Activated T-helper 9 cell treated with anti-CD3 and anti-CD28 coated beads, Interleukin-2, amount 50 U/mL, for 16 hours (primary cell): ENCODE measurements around the gene QRSL1.
"Not testable (repeated sequence)": the region's sequence is repeated elsewhere in the genome, so short reads cannot be mapped to it uniquely, and the experiment has no call there.

ENCODE experiments used
- DNase-seq: peaks from one replicate; pipeline ENCODE4 v3.0.0-alpha.2; 2020; ENCODE audit warnings: low read depth

The QRSL1 gene

DNA sequence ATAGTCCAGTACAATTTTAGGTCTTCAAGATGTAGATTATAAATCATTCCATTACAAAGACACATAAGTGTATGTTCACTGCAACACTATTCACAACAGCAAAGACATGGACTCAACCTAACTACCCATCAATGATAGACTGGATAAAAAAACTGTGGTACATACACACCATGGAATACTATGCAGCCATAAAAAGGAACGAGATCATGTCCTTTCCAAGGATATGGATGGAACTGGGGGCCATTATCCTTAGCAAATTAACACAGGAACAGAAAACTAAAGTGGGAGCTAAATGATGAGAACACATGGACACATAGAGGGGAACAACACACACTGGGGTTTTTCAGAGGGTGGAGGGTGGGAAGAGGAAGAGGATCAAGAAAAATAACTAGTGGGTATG, 6.3 kb upstream of the QRSL1 start:
- DNase-seq, result no peak

DNA sequence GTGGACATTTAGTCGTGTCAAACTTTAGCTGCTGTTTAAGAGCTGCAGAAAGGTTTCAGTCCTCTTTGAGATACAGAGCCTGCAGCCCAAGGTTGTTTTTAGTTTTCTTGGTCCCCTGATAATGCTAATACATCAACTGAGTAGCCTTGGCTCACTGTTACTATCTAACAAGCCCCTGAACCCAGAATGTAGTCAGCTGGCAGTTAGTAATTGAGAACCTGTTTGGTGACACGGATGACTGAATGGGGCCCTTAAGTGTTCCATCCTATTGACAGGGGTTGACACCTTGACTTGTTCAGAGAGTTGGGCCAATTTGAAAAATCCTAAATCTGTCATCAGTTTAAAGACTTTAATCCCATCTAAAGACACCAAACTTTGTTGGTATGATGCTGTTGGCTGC, 2.9 kb upstream of the QRSL1 start:
- no peak for DNase-seq

DNA sequence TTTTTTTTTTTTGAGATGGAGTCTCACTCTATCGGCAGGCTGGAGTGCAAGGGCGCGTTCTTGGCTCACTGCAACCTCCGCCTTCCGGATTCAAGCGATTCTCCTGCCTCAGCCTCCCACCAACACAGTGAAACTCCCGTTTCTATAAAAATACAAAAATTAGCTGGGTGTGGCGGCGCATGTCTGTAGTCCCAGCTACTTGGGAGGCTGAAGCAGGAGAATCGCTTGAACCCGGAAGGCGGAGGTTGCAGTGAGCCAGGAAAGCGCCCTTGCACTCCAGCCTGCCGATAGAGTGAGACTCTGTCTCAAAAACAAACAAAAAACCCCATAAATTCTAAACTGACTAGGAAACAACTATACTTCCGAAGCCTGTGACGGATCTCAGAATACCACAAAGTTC, 1.6 kb upstream of the QRSL1 start:
- not testable (repeated sequence) for DNase-seq

DNA sequence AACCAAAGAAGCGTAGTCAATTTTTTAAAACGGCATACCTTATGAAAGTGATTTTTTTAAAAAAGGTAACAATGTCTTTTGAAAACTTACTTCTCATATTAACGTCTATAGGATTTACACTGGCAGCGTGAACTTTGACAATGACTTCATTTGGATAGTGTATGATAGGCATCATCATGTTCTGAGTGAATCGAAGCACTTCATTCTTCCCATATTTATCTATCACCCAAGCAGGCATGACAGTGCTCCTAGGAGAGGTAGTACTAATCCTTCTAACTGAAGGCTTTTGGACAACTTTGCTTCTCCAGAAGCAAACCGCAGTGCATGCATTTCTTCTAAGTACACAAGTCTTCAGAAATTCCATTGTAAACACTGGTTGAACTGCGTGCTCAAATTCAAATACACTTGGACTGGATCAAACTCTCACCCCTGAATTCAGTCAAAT, 698 bp upstream of the QRSL1 start:
- no peak for DNase-seq

DNA sequence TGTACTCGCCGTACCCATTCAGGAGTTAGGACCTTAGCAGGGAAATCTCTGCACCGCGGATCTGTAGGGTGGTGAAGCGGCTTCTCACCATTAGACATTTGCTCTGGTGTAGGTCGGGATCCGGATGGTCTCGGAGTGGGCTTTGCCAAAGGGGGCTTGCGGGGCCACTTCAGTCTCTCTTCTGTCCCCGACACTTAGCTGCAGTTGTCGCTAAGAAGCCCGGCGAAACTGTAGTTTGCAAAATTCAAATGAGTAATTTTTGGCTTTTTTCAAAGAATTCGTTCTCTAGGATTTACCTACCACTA, 433 bp downstream of the QRSL1 start:
- no peak for DNase-seq

DNA sequence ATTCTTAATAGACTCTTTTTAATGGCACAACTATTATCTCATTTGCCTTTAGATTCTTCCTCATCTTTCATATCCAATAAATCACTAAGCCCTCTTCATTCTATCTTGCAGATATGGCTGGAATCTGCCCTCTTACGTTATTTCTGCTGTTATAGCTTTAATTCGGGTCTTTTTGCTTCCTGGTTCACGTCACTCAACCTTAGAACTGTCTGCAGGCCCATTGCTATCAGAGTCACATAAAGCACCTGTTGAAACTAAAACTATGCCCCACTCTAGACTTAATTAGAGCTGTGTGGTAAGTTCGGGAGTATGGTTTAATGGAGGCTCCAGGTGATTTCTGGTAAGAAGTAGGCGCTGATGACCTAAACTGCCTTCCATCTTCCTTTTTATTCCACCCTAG, 988 bp downstream of the QRSL1 start:
- DNase-seq, result no peak

DNA sequence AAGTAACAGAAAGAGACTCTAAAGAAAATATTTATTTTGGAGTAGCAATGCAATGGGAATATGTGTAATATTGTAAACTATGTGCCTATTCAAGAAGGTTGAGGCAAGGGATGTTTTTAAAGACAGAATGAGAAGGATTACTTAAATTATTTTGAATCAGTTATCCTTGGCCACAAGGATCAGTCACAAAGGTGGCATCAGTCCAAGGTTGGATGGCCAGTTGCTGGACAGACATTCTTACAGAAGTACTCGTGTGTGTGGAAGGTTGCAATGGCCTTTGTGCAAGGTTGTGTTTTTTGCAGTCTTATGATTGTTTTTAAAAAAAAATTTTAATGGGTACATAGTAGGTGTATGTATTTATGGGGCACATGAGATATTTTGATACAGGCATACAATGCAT, 2.0 kb downstream of the QRSL1 start:
- DNase-seq, result no peak

DNA sequence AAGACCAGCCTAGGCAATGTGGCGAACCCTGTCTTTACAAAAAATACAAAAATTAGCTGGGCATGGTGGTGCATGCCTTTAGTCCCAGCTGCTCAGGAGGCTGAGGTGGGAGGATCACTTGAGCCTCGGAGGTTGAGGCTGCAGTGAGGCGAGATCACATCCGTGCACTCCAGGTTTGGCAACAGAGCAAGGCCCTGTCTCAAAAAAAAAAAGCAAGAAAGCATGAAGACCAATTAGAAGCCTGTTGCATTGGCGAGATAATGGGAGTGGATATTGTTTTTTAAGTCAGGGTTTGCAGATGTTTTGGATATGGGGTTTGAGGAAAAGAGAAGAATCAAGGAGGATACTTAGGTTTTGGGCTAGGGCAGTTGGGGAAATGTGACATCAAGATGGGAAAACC, 5.2 kb downstream of the QRSL1 start:
- no peak for DNase-seq

DNA sequence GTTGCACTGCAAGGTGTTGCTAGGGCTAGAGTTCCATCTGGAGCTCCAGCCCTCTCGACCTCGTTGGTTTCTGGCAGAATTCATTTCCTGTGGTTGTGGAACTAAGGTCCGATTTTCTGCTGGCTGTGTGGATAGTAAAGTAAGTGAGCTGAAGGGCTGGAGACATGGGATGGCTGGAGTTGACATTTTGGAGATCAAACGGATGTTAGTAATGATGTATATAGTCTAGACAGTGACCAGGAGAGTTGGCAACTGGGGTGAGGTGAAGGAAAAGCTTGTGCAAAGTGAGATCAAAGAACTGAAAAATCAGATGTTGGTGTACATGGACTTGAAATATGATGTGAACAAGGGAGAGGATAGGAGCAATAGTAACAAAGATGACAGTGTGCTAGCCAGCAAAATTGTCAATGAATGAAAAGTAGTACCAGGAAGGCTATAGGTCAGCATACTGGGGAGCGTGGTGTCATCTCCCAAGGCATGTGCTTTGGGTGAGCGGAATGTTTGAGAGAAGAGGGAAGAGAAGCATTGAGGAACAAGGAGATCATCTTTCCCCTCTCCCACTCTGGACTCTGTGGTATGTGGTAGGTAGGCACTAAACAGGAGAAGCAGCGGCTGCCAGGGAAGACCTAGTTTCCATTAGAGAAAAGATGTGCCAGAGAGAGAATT, 7.8 kb downstream of the QRSL1 start:
- no peak for DNase-seq

DNA sequence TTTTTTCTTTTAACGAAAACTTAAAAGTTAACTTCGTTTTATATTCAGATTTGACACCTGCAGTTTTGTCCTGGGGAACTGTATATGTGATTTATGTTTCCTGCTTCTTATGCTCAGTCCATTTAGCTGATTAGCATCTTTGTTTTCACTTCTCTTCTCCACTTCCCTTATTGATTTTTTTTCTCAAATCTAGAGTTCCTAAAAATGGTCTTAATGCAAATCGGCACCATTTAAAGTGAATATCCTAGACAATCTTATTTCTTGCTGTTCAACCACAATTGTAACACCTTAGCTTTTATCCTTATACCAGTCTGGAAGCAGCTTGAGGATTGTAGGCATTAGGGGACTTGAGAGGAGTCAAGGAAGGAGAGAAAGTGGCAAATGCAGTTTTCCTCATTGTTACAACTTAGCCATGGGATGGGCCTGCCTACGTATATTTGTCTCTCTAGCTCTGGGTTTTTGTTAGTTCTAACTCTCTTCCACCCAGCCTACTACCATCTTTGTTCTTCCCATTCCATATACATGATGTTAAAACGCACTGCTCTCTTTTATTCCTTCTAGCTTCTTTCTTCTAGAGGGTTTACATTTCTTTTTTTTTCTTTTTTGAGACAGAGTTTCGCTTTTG, 8.5 kb downstream of the QRSL1 start:
- no peak for DNase-seq

DNA sequence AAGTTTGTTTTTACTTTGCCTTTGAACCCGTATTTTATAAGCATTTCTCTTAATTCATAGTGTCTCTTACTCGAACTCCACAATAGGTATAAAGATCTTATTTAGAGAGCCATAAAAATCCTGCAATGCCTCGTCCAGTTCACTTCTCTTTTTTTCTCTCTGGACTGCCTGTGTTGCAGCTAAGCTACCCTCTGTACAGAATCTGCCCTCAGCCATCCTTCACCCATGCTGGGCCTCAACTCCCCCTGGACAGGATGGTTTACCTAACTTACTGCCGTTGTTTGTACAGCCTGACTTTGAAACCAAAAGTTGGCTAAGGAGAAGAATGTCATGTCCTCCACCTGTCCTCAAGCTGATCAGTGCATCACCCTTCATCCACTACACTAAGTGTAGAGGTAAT, 10.4 kb downstream of the QRSL1 start:
- DNase-seq, result no peak

DNA sequence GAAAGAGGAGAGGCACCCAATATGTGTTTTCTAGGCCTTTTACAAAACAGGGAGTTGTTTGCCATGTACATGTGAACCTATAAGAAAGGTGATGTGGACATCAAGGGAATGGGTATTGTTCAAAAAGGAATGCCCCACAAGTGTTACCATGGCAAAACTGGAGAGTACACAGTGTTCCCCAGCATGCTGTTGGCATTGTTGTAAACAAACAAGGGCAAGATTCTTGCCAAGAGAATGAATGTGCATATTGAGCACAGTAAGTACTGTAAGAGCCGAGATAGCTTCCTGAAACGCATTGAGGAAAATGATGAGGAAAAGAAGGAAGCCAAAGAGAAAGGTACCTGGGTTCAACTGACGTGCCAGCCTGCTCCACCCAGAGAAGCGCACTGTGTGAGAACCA, 13.1 kb downstream of the QRSL1 start:
- no peak for DNase-seq

DNA sequence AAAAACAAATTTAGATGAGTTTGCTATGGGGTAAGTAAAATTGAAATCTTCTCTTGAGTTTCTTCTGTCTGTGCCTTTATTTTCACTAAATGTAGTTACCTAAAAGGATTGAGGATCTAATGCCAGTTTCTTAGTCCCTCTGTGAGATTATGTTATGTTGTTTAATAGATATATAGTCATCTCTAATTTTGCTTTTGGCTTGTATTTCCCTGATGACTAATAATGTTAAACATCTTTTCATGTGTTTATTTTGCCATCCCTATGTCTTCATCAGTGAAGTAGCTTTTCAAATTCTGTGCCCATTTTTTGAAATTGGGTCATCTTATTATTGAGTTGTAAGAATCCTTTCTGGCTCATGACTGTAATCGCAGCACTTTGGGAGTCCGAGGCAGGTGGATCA, 13.7 kb downstream of the QRSL1 start:
- no peak for DNase-seq

DNA sequence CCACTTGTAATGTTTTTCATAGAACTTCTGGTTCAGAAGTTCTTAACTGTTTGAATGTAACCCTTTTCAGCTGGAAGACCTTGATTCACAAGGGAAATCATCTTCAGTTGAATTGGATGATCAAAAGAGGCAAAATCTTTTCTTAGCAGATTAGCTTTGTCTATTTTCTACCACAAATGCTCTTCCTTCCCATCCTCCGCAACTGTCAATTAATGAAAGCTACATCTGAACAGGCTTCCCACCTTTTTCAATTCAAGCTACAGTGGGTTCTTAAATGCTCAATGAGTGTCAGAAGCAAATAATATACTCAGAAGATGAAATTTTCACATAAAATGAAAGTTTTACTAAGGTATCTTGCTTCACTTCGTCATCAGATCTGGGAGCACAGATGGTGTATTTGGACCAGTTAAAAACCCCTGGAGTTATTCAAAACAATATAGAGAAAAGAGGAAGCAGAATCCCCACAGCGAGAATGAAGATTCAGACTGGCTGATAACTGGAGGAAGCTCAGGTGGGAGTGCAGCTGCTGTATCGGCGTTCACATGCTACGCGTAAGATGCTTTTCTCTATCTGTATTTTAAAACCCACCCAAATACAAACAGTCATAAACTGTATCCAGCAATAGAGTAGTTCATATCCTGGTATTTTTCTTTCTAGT, 19.4 kb downstream of the QRSL1 start:
- DNase-seq, result no peak

DNA sequence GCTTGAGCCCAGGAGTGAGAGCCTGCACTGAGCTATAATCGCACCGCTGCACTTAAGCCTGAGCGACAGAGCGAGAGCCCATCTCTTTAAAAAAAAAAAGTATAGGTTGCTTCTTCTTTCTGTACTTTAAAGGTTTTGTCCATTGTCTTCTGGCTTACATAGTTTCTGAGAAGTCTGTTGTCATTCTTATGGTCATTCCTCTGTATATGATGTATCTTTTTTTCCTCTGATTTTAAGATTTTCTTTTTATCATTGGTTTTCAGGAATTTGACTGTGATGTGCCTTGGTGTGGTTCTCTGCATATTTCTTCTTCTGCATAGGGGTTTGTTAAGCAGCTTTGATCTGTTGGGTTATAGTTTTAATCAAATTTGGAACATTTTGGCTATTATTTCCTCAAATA, 29.1 kb downstream of the QRSL1 start:
- DNase-seq, result no peak

DNA sequence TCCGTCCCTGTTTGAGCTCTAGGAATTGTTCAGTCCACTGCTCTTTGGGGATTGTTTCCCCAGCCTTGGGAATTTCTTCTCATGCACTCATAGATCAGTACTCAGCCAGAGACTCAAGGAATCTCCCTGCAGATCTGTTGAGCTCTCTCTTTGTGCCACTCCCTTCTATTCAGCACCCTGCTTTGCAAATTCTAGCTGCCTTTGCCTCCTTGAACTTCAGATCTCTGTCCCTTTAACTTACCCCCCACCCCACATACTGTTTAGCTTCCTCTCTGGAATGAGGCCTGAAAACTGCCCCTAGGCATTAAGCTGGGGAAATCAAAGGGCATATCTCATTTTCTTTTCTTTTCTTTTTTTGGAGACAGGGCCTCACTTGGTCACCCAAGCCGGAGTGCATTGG, 30.5 kb downstream of the QRSL1 start:
- DNase-seq, result no peak

DNA sequence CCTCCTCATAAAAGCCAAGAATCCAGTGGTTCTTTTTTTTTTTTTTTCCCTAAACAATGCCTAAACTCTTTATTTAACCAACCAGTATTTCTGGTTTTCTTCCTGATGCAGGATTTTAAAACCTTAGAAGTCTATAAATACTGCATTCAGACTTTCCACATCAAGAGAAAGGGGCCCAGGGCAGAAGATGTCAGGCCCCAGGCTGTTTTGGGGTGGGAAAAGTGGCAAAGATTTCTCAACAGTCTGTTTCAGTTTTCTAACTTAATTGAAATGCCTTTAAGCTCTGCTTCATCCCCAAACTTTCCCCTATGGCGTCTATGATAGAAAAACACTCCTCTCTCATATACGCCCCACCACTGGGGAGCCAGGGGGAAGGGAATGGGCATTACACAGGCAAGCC, 33.1 kb downstream of the QRSL1 start:
- DNase-seq, result no peak

DNA sequence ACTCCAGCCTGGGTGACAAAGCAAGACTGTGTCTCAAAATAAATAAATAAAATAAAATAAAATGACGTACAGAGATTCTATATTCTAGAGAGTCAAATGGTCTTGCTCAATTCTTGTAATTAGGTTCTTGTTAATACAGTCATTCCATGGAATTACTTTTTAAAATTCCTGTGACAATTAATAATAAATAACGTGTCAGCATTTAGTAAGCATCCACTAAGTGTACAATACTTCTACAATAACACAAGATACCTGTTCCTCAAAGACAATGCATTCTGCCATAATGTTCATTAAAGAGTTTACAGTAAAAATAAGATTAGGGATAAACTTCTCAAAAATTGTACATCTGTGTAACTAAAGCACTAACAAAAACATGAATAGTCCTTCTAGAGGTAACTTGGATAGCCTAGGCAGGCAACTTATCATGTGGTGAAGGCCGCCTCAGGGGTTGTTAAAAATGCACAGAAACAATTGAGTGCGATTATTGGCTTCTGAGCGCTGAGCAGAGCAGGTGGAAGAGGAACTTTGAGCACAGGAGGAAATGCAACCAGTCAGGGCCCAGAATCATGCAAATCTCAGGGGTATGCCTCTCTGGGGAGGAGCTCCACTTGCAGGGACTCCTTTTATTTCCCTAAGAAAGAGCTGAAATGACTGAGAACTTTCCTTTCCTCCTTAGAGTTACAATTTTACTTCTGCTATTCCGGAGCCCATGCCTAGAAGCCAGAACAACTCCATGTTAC, 37.1 kb downstream of the QRSL1 start:
- no peak for DNase-seq

DNA sequence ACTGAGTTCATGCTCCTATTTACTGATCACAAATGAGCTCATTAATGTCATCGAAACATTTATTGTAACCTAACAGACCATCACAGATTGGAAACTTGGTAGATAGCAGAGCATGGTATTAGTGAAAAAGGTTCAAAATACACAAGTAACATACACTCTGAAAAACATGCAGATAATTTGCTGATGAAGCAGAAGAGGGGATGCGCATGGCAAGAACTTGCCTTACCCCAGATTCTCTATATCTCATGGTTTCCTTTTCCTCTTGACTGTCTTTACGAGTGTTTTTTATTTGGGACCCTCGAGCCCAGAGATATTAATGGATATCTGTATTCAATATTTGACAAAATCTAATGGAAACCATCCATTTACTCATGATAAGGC, 37.6 kb downstream of the QRSL1 start:
- no peak for DNase-seq

DNA sequence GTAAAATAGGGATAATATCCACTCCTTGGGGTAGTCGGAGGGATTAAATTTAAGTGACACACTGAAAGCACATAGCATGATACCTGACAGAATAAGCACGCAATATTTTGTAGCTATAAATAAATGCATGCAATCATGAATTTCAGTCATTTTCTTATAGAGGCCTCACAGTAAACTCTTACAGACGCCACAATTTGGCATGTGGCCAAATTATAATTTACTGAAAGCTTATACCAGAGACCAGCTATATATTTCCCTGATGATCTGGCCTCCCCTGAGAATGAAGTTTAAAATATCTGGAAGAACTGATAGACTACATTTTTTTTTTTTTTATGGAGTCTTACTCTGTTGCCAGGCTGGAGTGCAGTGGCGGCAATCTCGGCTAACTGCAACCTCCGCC, 40.9 kb downstream of the QRSL1 start:
- DNase-seq, result no peak

DNA sequence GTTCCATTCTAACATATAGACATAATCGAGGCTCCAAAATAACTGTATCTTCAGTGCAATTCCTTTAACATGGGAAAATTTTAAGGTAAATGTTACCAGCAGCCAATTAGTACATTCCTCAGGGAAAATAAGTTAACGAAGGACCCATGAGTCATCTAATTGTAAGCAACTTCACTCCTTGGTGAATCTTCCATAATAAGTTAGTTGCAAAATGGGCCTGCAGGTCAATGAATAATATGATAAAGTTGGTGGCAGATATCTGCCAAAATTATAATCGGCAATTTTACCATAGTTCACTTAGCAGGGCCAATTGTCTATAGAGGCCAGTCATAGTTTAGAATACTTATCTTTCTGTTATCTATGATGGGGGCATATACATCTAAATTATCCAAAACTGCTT, 42.3 kb downstream of the QRSL1 start:
- DNase-seq, result no peak

DNA sequence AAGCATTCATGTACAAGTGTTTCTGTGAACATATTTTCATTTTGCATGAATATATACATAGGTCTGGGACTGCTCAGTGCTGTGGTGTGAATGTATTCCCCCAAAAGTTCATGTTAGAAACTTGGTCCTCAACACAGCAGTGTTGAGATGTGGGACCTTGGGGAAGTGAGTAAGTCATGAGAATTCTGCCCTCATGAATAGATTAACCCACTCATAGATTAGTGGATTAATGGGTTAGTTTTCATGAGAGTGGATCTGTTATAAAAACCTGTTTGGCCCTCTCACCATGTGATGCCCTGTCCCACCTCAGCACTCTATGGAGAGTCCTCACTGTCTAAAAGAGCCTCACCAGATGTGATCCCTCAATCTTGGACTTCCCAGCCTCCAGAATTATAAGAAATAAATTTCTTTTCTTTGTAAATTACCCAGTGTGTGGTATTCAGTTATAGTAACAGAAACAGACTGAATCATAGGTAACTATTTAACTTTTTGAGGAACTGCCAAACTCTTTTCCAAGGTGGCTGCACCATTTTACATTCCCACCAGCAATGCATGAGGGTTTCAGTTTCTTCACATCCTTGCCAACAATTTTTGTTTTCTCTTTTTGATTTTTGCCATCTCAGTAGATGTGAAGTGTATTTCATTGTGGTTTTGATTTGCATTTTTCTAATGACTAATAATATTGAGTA, 45.3 kb downstream of the QRSL1 start:
- DNase-seq, result no peak

DNA sequence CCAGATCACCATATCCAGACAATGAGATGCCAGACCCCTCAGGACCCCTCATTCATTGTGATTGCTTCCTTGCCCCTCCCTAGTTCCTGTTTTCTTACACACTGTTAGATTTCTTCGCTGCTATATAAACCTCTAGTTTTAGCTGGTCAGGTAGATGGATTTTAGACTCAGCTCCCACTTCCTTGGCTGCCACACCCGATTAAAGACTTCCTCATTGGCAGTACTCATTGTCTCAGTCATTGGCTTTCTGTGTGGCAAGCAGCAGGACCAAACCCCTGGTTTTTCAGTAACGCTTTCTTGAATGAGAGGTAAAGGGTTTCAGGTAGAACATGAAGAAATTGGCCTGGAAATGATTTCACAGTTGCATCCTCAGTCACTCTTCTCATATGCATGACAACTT, 47.9 kb downstream of the QRSL1 start:
- no peak for DNase-seq
